ENCODE measurements around the gene MYH11. TPM values are rescaled to one million over a fixed set of nuclear protein-coding genes. Genes with fewer than 3 reads are reported as not detected.

The MYH11 gene
- total and polyA plus RNA-seq, 2 experiments from 2014 or later: 1.6 to 5.9 TPM

GRCh38 chr16:15754821-15755534 is 101.8 kb downstream of the MYH11 start (continued):
- TF ChIP-seq CTCF (conservative IDR thresholded peaks at IDR 0.05; ENCODE audit: low read depth in 2 of 2): no peak

GRCh38 chr16:15752717-15753488 is 103.9 kb downstream of the MYH11 start:
- Histone ChIP-seq H3K4me2 (no peak overlapping the region), H3K79me2 (replicated peaks; ENCODE audit: insufficient read depth) (no peaks in the 10 kb centered on the region), H3K4me1 (ENCODE audit: insufficient read depth) (no peaks in the 10 kb centered on the region), H3K9me2 (ENCODE audit: insufficient read depth) (no peaks in the 10 kb centered on the region), H3K4me3 (no peak overlapping the region), H4K20me1 (replicated peaks; ENCODE audit: insufficient read depth) (no peaks in the 10 kb centered on the region; the same call in 1 of the 2 replicates), H3K27ac (ENCODE audit: low read depth) (no peak overlapping the region), H2AFZ (no peak overlapping the region), H3F3A (replicated peaks; ENCODE audit: low read depth) (no peaks in the 10 kb centered on the region), H3K36me3 (ENCODE audit: insufficient read depth) (no peaks in the 10 kb centered on the region), H3K27me3 (ENCODE audit: insufficient read depth) (no peaks in the 10 kb centered on the region)
- Mint-ChIP-seq H3K4me3 (no peak overlapping the region), H3K9me3 (no peaks in the 10 kb centered on the region; the same call in 1 of the 3 replicates), H3K27me3 (ENCODE audit: insufficient read depth, low read depth, poor library complexity) (peaks cover 9% of the 10 kb centered on the region), H3K27ac (no peak overlapping the region), H3K4me1 (no peaks in the 10 kb centered on the region), H3K36me3 (ENCODE audit: low read depth) (no peaks in the 10 kb centered on the region)
- ATAC-seq (no peak), DNase-seq (ENCODE audit: low spot score) (no peak)
- TF ChIP-seq CTCF (conservative IDR thresholded peaks at IDR 0.05; ENCODE audit: low read depth in 2 of 2) (no peak), JUNB (IDR thresholded peaks at IDR 0.05; ENCODE audit: unreplicated experiment) (no peak), ZNF462 (CRISPR knock-in tag; IDR thresholded peaks at IDR 0.05) (no peak), CREB1 (CRISPR knock-in tag; IDR thresholded peaks at IDR 0.05; ENCODE audit: low read depth) (no peak), REST (IDR thresholded peaks at IDR 0.05; ENCODE audit: unreplicated experiment) (no peak), EZH2 (IDR thresholded peaks at IDR 0.05; ENCODE audit: low read depth, unreplicated experiment) (no peak)
